Peyer's patch (tissue), 4 donors: ENCODE measurements around the gene VENTX. TPM values are rescaled to one million over a fixed set of nuclear protein-coding genes. Genes with fewer than 3 reads are reported as not detected.

Source experiments
- DNase-seq, 3 donors: peaks; one replicate each; pipeline ENCODE4 v3.0.0-alpha.2; 2017 to 2019
- H3K27ac ChIP-seq, 4 donors: fragments of 200-600 bp; sonication (generic); one replicate each; pipeline ENCODE4 v1.5.1; 2016 to 2019
- H3K27me3 ChIP-seq, 2 donors: fragments of 200-600 bp; sonication (generic); one replicate each; pipeline ENCODE4 v1.5.1; 2019
- H3K36me3 ChIP-seq, 3 donors: fragments of 200-600 bp; sonication (generic); one replicate each; pipeline ENCODE4 v1.5.1; 2016 to 2019
- H3K4me1 ChIP-seq, 4 donors: fragments of 200-600 bp; sonication (generic); one replicate each; pipeline ENCODE4 v1.5.1; 2016 to 2019
- H3K4me3 ChIP-seq, 4 donors: fragments of 200-600 bp; sonication (generic); 1 replicate in 3 of 4; 2 replicates in 1 of 4; pipeline ENCODE4 v1.5.1; 2016 to 2019; ENCODE audit warnings: mild to moderate bottlenecking in 1 of 4
- H3K9me3 ChIP-seq, 4 donors: fragments of 200-600 bp; sonication (generic); one replicate each; pipeline ENCODE4 v1.5.1; 2016 to 2019; ENCODE audit warnings: mild to moderate bottlenecking in 1 of 4
- CTCF ChIP-seq, 6 experiments: fragments of 450-650 bp in 4 of 6; fragments of 200-600 bp in 2 of 6; sonication (generic) in 1 of 6; IDR thresholded peaks; one replicate each; pipeline ENCODE4 v1.5.1; 2017 to 2019; ENCODE audit warnings: antibody characterized with exemption in 6 of 6, mild to moderate bottlenecking in 3 of 6, moderate library complexity in 1 of 6
- POLR2A ChIP-seq, 2 donors: fragments of 450-650 bp; IDR thresholded peaks; one replicate each; pipeline ENCODE4 v1.5.1; 2017; ENCODE audit warnings: antibody characterized with exemption in 2 of 2, mild to moderate bottlenecking in 2 of 2, moderate library complexity in 2 of 2
- total RNA-seq, 4 donors: library from RNA; depleted of rRNA; stranded (reverse); fragments of >200 nt; gene quantifications; one replicate each; pipeline ENCODE4 v1.1.0, GENCODE V29; 2016

Gene VENTX
- total RNA-seq, 4 donors from 2014 or later: 0.54 TPM; not detected in 3

GRCh38 chr10:133248334-133248715, 10.7 kb downstream of the VENTX start:
- TF ChIP-seq CTCF (IDR thresholded peaks at IDR 0.05) (no peak), POLR2A (IDR thresholded peaks at IDR 0.05) (no peak)
- DNase-seq: no peak
- Histone ChIP-seq H3K36me3 (no peaks in the 10 kb centered on the region), H3K27me3 (no peaks in the 10 kb centered on the region), H3K9me3 (no peaks in the 10 kb centered on the region), H3K4me1 (no peaks in the 10 kb centered on the region), H3K27ac (no peak overlapping the region), H3K4me3 (no peak overlapping the region)

- no peak for TF ChIP-seq POLR2A (IDR thresholded peaks at IDR 0.05)
- TF ChIP-seq CTCF (IDR thresholded peaks at IDR 0.05): no peak
- H3K9me3 ChIP-seq: no peaks in the 10 kb centered on the region
- H3K4me1 ChIP-seq: no peaks in the 10 kb centered on the region
- no peak for DNase-seq
- H3K36me3 ChIP-seq: no peaks in the 10 kb centered on the region
- no peaks in the 10 kb centered on the region for H3K27me3 ChIP-seq
- H3K27ac ChIP-seq: no peak overlapping the region
- H3K4me3 ChIP-seq: no peak overlapping the region
Measured at GRCh38 chr10:133249094-133249780, 11.6 kb downstream of the VENTX start.

DNA sequence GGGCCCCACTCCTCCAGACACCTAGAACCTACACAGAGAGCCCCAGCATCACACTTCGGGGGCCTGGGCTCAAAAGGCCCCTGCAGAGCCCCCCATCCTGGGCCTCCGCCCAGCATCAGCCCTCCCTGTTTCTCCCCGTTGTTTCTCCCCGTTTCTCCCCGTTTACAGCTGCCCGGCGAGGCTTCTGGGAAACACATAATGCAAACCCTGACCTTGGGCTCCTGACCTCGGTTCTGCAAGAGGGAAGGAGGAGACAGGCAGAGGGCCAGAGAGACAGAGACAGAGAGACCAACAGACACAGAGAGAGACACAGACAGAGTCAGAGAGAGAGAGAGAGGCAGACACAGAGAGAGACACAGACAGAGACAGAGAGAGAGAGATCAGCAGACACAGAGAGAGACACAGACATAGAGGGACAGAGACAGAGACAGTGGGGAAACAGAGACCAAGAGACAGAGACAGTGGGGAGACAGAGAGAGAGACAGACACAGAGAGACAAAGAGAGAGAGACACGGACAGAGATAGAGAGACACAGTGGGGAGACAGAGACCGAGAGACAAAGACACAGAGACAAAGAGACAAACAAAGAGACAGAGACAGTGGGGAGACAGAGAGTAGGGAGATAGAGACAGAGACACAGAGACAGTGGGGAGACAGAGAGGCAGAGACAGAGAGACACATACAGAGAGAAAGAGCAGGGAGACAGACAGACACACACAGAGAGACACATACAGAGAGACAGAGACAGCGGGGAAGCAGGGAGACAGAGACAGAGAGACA, 12.5 kb downstream of the VENTX start:
- DNase-seq: no peak
- TF ChIP-seq CTCF (IDR thresholded peaks at IDR 0.05) (no peak), POLR2A (IDR thresholded peaks at IDR 0.05) (no peak)
- Histone ChIP-seq H3K27ac (no peak overlapping the region), H3K36me3 (no peaks in the 10 kb centered on the region), H3K9me3 (no peaks in the 10 kb centered on the region), H3K27me3 (no peaks in the 10 kb centered on the region), H3K4me1 (no peaks in the 10 kb centered on the region), H3K4me3 (no peak overlapping the region)

DNA sequence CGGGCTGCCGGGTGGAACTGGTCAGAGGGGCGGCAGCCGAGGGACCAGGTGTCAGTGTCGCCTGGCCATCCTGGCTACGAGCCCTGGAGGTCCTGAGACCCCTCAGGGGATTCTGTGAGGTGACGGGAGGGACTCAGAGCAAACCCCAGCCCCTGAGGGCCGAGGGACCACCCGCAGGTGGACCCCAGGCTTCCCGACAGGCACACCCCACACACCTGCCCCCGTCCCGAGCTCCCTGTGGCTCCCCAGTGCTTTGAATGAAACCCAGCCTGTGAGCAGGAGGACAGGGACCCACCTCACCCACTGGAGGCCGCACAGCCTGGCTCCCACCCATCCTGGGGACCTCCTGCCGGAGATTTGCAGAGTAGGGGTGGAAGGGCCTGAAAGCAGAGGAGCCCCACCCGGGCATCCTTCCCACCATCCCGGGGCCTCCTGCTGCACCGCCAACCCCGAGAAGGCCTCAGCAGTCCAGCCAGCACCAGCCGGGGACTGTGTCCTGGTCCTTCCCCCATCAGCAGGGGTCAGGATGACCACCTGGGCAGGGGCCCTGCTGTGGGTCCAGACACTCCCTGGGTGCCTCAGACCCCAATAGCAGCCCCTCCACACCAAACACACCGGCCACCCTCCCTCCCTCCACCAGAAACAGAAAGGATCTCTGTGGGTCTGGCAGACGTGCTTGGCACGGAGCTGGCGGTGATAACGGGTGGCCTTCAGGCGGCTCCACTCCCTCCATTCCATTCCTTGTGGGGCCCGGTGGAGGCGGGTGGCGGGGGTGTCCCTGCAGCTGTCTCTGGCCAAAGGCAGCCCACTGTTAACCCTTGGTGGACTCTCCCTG, 13.9 kb downstream of the VENTX start:
- H3K36me3 ChIP-seq: no peaks in the 10 kb centered on the region
- no peak overlapping the region for H3K4me3 ChIP-seq
- H3K4me1 ChIP-seq: no peaks in the 10 kb centered on the region
- no peaks in the 10 kb centered on the region for H3K27me3 ChIP-seq
- TF ChIP-seq CTCF (IDR thresholded peaks at IDR 0.05) (no peak), POLR2A (IDR thresholded peaks at IDR 0.05) (no peak)
- no peak for DNase-seq
- no peak overlapping the region for H3K27ac ChIP-seq
- H3K9me3 ChIP-seq: no peaks in the 10 kb centered on the region

DNA sequence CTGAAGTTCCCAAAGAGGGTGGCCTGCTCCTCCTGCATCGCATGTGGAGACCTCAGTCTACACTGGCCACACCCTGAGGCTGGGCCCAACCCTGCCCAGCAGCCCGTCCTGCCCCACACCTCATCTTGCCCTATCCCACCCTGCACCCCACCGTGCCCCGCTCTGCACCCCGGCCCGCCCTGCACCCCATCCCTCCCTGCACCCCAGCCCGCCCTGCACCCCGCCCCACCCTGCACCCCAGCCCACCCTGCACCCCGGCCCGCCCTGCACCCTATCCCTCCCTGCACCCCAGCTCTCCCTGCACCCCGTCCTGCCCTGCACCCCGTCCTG, 14.5 kb downstream of the VENTX start:
- Histone ChIP-seq H3K4me3 (no peak overlapping the region), H3K27ac (no peak overlapping the region), H3K27me3 (no peaks in the 10 kb centered on the region), H3K4me1 (peaks cover 2 to 3% (median 2%) of the 10 kb centered on the region in 4 donors), H3K36me3 (no peaks in the 10 kb centered on the region), H3K9me3 (no peaks in the 10 kb centered on the region)
- no peak for TF ChIP-seq POLR2A (IDR thresholded peaks at IDR 0.05)
- no peak for TF ChIP-seq CTCF (IDR thresholded peaks at IDR 0.05)
- no peak for DNase-seq
